GM19240 (cell line): ENCODE results near the gene SLC23A2.
"Not testable (repeated sequence)": the region's sequence is repeated elsewhere in the genome, so short reads cannot be mapped to it uniquely, and the experiment has no call there.

Source experiments
- DNase-seq: peaks from one replicate; pipeline ENCODE4 v3.0.0; 2011; ENCODE audit warnings: low spot score; ENCODE audit not compliant: insufficient read length

The SLC23A2 gene

DNA sequence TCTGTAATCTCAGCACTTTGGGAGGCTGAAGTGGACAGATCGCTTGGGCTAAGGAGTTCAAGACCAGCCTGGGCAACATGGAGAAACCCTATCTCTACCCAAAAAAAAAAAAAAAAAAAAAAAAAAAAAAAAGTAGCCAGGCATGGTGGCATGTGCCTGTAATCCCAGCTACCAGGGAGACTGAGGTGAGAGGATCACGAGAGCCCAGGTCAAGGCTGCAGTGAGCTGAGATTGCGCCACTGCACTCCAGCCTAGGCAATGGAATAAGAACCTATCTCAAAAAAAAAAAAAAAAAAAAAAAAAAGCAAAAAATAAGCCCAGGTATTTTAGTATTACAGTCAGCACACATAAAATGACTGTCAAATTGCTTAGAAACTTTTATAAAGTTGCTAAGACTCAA is 152.5 kb downstream of the SLC23A2 start:
- not testable (repeated sequence) for DNase-seq

DNA sequence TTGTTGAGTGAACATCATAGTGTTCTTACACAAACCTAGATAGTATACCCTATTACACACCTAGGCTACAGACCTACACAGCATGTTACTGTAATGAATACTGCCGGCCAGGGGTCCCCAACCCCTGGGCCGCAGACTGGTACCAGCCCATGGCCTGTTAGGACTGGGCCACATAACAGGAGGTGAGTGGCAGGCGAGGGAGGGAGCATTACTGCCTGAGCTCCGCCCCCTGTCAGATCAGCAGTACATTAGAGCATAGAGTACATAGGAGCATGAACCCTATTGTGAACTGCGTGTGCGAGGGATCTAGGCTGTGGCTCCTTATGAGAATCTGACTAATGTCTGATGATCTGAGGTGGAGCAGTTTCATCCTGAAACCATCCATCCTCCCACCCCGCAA is 153.3 kb downstream of the SLC23A2 start:
- DNase-seq, result no peak

DNA sequence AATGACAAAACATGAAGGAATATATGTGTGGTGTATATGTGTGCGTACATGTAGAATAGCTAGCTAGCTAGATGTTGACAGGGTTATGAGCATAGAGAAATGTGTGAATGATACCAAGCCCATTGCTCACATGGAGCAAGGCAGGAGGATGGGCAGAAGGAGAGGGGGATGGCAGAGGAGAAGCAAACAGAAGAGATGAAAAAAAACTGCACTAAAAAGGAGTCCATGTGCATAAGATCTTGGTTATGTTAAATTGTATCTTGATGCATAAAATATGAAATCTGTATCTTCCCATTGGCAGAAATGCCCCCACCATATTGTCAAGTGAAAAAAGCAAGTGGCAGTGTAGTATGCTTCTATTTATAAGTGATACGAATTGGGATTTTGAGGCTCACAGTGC is 154.5 kb downstream of the SLC23A2 start:
- DNase-seq, result no peak

DNA sequence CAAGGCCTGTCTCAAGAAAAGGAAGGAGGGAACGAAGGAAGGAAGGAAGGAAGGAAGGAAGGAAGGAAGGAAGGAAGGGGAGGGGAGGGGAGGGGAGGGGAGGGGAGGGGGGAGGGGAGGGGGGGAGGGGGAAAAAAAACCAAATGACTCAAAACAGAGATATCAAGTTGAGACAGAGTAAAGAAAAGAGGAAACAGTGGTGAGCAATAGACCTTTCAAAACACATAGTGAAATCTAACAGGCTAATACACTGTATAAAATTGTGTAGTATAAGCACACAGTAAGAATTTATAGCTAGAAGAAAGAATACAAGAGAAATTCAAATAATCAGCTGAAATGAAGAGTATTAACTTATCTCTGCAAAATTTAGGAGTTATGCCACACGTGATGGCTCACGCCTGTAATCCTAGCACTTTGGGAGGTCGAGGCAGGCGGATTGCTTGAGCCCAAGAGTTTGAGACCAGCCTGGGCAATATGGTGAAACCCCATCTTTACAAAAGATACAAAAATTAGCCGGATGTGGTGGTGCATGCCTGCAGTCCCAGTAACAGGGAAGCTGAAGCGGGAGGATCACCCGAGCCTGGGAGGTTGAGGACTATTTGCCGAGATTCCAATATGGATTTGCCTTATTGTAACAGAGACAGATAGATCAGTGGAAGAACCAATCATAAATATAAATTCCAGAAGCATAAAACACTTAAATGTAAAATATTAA is 156.4 kb downstream of the SLC23A2 start:
- no peak for DNase-seq

DNA sequence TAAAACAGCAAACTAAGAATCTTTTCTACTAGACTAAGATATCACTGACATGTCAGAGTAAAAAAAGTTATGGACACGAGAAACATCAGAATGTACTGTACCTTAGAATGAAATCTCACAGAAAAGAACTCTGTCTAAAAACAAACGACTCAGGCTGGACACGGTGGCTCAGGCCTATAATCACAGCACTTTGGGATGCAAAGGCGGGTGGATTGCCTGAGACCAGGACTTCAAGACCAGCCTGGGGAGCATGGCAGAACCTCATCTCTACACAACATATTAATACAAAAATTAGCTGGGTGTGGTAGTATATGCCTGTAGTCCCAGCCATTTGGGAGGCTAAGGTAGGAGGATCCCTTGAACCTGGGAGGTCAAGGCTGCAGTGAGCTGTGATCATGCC is 157.0 kb downstream of the SLC23A2 start:
- no peak for DNase-seq

DNA sequence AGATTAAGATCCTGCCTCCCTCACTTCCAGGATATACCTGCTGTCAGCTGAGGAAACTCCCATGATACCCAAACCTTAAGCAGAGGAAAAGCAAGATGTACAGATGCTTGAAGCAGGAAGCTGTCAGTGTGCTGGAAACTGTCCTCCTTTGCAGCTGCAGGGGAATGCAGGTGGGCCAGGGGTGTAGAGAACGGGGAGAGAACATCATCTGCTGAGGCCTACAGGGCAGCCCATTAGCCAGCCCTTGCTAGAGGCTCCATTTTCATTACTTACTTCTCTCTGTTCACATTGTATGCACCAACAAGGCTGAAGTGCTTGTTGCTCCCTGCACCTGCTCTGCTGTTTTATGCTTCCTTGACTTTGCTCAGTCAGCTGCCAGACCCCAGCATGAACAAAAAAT is 160.5 kb downstream of the SLC23A2 start:
- no peak for DNase-seq

DNA sequence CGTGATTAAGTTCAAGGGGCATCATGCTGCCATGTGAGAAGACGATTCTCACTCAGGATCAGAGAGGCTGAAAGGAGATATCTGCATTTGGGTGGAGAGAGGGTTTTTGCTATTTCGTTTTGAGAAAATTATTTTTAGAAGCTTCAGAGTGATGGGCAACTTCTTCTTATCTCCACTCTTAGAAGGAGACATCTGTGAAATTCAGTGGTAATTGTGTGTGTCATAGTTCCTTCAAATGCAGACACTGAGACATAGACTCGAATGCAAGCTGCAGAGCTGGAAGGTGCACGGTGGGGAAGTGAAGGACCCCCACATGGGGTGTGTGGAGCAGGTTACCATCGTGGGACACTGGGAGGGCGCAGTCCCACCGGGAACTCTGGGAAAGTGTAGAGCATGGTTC is 162.8 kb downstream of the SLC23A2 start:
- DNase-seq, result no peak

DNA sequence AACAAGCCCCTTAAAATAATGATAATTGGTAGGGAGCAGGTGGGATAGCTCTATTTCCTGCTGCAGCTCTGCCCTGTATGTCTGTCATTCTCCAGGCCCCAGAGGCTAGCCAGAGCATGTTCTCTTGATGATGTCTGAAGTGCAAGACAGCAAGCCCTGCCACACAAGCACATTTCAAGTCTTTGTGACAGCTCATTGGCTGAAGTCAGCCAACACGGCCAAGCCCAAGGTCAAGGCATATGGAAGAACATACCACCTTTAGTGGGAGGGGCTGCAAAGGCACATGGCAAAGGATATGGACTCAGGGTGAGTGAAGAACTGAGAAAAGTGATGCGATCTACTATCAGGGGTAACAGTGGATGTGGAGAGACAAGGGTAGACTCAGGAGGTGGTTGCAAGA is 163.6 kb downstream of the SLC23A2 start:
- no peak for DNase-seq

DNA sequence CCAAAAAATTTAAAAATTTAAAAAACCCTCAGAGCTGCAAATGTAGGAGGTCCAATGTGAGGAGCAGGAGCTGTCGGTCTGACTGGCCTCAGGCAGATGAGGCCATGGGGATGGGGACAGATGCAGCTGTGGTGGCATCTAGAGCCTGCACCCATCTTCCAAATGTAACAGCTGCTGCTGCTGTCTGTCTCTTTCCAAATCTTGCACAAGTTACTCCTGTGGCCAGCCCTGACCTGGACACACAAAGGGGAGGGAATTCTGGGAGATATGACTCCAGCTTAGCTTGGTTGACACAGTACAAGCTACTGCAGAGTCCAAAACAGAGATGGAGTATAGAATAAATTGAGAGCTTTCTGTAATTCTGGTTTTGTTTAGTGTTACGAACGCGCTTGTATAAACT is 164.4 kb downstream of the SLC23A2 start:
- no peak for DNase-seq

DNA sequence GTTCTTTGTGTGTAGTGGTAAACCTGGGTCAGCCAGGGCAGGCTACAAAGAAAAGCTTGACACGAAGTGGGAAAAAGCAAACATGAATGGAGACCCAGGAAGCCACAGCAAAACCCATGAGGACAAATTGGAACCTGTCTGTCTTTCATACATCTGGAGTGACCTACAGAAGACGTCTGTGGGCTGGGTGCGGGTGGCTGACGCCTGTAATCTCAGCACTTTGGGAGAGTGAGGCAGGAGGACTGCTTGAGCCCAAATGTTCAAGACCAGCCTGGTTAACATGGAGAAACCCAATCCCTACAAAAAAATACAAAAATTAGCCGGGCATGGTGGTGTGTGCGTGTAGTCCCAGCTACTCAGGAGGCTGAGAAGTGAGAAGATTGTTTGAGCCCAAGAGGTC is 164.8 kb downstream of the SLC23A2 start:
- no peak for DNase-seq

DNA sequence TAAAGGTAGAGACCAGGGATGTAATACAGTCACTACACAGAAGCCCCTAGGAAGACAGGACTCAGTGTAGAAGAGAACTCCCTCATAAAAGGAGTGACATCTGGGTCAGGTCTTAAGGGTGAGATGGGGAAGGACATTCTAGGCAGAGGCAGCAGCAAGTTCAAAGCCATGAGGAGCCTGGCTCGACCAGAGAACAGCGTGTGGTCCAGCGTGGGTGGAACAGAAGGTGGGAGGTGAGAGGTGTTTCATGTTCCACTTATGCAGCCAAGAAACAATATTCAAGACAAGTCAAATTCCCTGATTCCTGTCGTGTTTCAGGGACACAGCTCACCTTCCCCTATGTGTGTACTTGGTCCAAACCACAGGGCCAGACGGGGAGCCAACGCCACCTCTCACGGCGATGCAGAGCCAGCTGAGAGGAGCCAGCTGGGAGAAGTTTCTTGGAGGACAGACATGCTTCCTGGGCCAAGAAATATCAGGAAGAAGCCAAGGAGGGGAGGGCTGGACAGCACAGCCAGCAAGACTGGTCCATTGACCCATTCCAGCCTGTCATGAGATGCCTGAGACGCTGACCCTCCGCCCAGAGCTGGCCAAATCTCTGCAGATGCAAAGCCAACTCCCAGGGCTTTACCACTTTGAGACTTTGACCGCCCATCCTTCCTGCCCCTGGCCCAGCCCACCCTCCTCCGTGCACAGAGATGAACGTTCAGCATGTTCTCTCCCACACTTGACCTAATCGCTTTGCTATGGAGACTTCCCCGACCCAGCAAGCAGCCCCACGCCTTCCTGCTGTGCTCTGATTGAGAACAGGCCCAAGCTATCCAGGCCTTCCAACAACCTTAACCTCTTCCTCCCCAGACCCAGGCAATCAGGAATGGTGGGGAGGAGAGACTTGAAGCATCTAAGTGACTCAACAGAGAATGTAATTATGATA is 165.8 kb downstream of the SLC23A2 start:
- no peak for DNase-seq

DNA sequence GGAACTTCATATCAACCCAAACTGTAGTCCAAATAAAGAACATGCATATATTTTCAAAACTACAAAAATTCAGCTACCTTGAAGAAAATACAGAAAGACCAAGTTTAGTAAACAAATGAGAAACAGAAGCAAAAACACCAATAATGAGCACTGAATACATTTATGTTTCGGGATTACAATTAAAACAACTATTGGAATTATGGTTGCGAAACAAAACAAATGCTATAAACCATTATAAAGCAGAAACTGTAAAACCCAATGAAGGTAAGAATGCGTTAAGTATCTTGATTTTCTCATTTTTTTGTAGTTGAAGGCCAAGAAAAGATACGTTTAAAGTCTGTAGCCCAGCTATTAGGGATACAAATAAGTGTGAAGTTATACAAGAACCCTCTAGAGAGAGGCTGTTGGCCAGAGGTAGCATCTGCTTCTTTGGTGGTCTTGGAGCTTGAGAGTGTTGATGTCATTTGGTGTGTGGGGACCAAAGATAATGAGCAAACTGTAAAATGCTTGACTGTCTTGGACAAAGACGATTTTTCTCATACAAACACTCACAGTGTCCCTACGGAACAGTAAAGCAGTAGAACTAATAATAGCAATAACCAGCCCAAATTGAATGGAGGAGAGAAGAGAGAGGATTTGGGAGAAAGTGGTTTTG is 168.1 kb downstream of the SLC23A2 start:
- no peak for DNase-seq

DNA sequence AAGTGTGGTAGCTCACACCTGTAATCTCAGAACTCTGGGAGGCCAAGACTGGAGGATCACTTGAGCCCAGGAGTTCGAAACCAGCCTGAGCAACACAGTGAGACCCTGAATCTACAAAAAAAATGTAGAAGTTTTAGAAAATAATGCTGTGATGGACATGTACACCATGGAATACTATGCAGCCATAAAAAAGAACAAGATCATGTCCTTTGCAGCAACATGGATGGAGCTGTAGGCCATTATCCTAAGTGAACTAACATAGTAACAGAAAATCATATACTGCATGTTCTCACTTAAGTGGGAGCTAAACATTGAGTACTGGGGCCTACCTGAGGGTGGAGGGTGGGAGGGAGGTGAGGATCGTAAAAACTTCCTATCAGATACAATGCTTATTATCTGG is 168.8 kb downstream of the SLC23A2 start:
- DNase-seq, result no peak

DNA sequence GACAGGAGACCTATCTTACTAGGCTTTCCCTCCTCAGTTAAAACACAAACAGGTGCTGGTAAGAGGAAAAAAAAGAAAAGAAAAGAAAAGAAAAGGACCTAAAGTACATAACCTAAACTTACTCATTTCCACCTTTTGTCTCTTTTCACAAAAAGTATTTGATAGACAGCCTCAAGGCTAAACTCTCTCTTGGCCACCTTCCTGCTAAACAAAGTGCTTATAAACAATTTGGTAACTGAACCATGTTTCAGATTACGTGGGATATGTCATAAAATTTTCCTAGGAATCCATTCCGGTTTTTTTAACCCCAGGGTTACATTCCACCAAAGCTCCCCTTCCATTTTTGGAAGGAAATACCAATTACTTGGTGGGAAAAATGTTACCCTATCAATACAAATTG is 170.6 kb downstream of the SLC23A2 start:
- no peak for DNase-seq

DNA sequence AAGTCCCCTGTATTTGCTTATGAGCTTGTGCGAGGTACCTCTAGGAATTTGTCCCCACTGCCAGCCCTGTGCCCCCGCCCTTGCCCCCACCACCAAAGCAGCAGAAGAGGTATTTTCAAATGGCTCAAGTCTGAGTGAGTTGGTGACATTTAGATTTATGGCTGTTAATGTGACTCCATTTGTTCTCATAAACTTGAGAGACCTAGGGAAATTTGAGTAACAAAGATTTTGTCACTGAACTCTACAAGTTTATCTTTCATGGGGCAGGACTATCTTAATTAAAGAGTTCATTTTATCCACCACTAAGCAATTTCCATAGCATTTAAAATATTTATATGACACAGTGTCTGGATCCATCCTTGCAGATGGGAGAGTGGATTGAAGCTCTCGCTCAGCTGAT is 171.1 kb downstream of the SLC23A2 start:
- DNase-seq, result no peak

DNA sequence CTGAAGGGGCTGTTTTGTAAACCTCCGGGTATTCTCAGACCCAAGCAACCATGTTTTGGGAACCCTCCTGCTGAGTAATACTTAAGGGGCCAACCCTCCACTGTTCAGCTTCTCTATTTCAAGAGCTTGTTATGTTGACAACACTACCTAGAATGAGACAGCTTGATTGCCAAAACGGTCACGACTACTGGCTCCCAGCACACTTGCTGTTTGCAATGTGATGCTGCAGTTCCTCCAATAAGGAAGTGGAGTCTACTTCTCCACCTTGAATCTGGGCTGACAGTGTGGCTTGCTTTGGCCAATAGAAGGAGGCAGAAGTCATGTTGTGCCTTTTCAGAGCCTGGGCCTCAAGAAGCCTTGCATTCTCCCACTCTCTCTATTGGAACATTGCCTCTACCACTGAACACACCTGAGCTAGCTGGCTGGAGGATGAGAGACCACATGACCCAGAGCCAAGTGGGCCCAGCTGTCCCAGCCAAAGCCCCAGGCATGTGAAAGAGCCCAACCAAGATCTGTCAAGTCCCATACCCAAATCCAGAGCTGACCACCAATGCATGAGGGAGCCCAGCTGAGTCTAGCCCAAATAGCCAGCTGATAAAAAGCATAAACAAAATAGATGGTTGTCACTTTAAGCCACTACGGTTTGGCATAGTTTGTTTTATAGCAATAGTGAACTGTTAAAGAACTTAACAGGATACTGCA is 171.6 kb downstream of the SLC23A2 start:
- DNase-seq, result no peak

DNA sequence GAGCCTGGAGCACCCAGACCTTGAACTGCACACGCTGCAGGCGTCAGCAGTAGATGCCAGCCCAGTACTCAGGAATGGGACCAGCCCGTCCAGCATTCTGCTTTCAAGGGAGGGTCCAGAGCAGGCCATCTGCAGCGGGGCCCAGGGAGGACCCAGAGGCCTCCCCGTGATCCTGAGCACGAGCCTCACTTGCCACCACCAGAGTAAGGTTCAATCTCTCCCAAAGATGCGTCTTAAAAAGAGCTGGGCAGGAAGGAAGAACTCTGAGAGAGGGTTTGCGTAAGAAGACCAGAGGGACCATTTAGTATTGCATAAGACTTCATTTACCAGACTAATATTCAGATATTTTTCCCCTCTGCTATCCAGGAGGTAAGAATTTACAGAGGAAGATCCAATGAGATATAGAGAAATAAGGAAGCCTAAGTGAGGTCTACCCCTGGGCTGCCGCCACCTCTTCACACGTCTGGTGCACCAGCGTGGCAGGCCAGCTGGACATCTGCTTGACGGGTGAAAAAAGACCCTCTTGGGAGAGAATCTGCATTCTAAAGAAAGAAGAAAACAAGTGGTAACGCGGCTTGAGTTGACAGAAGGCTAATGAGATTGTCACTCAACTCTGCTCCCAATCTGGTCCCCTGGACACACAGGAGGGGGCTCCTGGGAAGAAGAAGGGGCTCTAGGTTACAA is 172.3 kb downstream of the SLC23A2 start:
- DNase-seq, result no peak

DNA sequence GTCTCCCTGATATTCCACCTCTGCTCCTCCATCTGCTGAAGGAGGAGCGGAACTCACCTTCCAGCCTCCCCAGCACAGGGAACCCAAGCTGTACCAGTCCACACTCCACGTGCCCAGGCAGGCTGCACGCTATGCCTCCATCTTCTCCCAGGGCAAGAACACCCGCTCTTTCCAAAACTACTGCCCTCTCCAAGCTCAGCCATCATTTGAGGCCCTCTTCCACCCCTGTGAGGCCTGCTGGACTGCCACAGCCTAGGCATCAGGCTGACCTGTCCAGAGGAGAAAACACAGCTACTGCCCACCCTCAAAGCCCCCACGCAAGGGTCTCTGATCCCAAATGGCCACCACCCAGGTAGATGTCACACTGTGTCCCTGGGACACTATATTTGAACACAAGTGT is 179.7 kb downstream of the SLC23A2 start:
- no peak for DNase-seq

DNA sequence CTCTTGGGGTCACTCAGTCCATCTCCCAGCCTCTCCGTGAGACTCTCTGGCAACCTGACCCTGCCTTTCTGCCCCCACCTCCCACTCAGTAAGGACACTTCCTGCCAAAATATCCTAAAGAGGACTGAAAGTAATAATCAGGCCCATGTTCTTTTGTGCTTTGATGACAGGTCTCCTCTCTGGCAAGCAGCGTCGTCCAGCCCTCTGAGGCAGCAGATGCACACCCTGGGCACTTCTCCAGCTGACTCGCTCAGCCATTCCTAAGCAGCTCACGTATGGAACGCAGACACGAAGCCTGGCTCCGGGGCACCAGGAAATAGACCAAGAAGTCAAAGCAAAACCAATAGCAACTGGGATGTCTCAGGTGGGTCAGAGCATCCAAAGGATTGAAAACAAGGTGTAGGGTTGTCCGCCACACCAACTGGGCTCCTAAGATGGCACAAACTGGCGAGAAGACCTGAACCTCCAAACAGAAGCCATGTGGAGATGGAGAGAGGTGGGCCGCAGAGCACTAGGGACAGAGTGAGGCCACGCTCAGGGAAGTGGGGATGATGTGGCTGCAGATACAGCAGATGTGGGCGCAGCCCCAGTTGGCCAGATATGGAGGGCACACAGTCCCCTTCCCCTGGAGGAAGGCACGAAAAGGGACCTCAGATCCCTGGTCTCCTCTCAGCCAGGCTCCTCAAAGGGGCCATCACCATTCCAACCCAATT is 180.3 kb downstream of the SLC23A2 start:
- no peak for DNase-seq

DNA sequence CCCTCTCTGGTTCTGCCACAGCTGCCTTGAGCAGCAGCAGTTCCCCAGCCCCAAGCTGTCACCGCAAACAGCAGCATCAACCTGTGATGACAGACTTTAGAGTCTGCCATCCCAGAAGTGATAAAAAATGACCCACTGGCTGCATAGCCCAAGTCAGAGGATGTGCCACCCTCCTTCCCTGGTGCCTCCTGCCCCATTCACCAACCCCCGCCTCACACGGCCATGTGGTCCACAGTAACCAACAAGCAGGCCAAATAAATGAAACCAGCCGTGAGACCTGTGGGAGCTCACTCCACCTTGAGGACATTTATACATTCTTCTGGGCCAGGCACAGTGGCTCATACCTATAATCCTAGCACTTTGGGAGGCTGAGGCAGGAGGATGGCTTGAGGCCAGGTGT is 181.4 kb downstream of the SLC23A2 start:
- DNase-seq, result no peak
